Hematopoietic multipotent progenitor cell (in vitro differentiated cells): ENCODE results near the gene CDK5RAP2. TPM values are rescaled to one million over a fixed set of nuclear protein-coding genes. Genes with fewer than 3 reads are reported as not detected.

ENCODE experiments used
- DNase-seq, 3 donors: peaks; one replicate each; pipeline ENCODE4 v3.0.0-alpha.2; 2011 to 2015; ENCODE audit warnings: low read depth in 2 of 3, low spot score in 2 of 3
- total RNA-seq: library from RNA; depleted of rRNA; stranded (reverse); fragments of >200 nt; gene quantifications from one replicate; pipeline ENCODE4 v1.2.3, GENCODE V29; 2012

CDK5RAP2 gene
- total RNA-seq, 1 donor: 25.0 TPM

DNA sequence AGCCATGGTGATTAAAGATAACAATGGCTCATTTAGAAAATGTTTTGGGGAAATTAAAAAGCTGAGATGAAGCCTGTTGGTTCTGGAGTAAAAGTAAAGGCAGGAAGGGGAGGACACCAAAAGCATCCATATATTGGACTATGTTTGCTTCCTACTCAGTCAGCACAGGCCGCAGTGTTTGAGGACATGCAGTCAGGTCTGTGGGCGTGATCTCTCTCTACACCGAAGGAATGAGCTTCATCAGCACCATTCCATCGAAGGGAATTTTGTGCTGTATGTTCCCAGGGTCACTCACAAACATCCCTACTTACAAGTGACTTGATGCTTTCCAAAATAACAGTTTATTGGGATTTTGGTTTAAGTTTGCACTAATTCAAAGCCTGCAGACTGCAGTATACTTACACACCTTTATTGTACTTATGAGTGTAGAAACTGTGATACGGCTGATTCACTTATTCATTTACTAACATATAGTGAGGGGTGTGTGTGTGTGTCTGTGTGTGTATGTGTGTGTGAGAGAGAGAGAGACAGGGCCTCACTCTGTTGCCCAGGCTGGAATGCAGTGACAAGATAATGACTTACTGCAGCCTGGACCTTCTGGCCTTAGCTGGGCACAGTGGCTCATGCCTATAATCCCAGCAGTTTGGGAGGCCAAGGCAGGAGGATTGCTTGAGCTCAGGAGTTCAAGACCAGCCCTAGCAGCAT, 13.4 kb upstream of the CDK5RAP2 start:
- DNase-seq: no peak

DNA sequence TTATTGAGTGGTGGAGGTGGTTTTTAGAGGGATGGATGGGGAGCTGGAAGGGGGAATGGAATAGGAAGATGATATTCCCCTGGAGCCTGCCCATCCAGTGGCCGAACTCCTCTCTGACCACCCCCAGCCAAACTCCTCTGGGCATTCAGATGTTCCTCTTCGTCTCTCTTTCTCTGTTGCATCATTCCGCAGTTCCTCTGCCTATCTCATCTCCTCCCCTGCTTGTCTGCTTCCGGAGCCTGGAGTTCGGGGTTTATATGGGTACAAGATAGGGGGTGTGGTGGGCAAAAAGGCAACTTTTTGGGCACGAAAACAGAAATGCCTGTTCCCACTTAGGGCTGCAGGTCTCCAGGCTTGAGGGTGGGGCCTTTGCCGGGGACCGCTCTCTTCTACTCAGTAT, 12.2 kb upstream of the CDK5RAP2 start:
- DNase-seq: no peak

DNA sequence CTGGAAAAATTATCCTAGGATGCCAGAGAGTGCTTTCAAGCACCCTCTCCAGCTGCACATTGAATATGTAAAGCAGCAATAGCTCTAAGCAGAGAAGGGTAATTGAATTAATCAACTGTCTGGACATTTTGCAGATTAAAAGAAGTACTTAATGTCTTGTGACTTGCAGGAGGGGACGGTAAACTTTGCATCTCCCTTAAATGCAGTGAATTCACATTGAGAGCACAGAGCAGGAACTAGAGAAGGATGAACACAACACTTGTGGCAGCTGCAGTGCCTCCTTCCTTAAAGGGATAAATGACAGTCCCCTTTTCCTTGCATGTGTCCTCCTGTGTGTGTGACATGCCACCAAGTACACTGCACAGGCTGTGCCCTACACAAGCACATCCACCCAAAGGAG, 7.4 kb upstream of the CDK5RAP2 start:
- DNase-seq: no peak

DNA sequence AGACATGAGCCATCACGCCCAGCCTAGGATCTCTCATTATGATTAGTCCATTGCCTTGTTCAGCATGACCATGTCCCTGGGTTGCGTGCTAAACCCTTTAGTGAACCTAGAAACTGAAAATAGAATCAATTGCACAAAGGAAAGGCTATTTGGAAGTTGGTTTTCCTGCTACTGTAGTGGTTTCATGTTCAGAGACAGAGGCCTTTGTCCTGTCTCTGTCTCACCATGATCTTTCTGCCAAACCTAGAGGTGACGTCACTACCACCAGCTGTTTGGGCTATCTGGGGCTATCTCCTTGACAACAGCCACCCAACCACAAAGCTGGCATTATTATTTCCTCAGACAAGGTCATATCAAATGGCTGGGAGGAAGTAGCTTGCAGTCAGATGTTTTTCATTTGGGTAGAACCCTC, 4.0 kb upstream of the CDK5RAP2 start:
- peak in 2 of 3 donors; percentile 94 to 97 for DNase-seq

DNA sequence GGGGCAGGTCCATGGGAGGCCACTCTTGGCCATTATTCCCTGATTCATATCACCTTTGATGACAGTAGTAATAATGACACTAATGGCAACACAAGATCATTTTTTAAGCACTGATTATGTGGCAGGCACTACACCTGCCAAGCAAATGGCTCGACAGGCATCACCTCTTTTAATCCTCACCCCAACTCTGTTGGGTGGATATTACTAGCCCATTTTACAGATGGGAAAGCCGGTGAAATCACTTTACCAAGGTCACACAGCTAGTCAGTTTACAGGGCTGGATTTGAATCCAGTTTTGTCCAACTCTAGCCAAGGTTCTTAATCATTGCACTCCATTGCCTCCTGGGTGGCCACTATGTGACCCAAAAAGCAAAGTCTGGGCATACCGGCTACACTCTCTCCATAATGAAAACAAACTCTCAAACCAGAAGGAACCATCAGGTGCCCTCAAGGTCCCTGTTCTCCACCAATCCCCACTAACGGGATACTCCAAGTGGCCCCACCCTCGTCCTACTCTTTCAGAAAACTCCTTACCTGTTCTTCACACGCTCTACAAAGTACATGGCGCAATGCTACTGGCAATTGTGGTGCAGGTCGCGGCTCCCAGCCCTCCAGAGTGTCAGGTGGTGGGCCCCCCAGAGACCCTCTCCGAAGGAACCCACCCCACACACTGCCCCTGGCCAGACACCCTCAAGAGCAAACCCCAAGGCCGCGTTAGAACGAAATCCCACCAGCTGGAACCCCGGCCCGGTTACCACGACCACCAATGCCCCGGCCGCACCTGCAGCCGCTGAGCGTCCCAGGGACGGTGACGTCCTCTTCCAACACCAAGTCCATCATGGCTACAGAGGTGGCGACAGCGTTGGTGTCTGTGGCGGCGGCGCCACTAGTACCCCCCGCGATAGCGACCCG, 572 bp downstream of the CDK5RAP2 start:
- DNase-seq: no peak

DNA sequence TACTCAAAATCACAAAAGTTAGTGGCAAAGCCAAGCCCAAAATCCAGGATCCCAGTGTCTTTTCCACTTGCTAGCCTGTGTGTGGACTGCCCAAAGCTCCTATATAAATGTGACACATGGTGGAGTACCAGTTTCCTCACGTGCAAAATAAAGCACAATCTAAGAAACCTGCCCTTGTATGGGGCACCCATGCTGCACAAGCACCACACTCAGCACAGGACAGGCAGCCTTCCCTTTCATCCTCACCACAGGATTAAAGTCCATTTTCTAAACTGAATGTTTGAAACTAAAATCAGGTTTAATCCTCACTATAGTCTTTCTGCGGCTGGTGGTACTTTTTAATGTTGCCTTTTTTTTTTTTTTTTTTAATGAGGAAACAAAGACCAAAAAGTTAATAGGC, 5.5 kb downstream of the CDK5RAP2 start:
- no peak for DNase-seq

DNA sequence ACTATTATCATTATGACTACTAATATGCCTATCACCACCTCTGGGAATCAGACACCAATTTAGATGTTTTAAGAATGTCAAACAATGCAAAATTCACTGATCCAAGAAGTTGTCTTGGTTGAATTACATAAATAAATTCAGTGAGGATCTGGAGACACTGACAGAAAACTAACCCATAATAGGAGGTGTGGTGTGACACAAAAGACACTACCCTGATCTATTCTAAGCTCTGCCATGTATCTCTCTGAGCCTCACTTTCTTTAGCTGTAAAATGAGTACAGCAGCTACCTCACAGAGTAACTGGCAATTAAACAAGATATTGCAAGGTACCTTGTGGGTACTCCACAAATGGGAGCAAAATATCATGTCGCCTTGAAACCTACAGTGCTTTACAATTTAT, 7.5 kb downstream of the CDK5RAP2 start:
- DNase-seq: no peak

DNA sequence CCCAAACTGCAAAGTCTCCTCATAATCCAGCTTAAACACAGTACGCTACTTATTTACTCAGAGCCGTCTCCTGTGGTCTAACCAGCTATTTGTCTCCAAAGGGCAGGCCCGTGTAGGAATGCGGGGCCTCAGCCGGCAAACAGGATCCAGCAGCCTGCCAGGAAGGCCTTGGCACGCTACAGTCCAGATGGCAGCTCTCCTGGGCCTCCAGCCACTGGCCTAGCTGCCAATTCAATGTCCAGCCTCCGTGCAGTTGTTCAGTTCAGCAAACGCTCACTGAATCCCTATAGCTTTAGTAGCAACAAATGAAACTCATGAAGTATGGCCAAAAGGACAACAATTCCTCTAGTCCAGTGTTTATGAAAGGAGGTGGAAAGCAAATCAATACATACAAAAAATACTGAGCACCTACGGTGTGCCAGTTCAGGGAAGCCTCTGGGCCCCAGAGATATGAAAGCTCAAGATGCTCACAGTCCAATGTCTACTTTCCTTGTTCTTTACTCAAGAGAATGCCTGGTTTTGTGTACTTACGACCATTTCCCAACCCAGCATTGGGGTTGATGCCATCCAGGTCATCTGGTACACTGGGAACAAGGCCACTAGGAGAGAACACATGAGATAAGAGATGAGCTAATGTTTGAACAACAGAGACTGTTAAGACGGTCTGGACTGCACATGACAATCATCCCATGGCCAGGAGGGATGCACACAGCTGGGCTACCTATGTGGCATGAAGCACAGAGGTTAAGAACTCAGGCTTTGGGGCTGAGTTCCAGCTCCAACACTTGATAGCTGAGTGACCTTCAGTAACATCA, 8.3 kb downstream of the CDK5RAP2 start:
- no peak for DNase-seq

DNA sequence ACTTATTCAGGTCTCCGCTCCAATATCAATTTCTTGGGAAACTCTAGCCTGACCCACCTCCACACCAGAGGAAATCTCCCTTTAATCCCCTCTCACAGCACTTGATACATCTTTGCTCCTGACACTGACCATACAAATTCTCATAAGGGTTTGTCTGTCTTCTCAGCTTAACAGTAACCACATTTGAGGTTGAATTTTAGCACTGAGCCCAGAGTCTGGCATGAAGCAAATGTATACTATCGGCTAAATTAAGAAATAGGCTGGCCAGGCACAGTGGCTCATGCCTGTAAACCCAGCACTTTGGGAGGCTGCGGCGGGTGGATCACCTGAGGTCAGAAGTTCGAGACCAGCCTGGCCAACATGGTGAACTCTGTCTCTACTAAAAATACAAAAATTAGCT, 9.7 kb downstream of the CDK5RAP2 start:
- DNase-seq: no peak

DNA sequence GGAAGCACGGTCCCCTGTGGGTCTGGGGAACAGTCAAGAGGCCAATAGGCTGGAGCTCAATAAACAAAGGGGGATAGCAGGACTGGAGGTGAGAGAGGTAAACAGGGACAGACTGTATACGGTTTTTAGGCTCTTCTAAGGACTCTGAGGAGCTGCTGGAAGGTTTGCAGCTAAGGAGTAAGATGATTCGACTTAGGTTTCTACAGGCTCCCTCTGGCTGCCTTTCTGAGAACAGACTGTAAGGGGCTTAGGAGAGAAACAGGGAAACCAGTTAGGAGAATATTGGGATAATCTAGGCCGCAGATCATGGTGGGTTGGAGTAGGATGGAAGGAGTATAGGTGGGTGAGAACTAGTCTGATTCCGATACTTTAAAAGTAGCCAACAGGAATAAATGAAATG, 10.4 kb downstream of the CDK5RAP2 start:
- DNase-seq: no peak

DNA sequence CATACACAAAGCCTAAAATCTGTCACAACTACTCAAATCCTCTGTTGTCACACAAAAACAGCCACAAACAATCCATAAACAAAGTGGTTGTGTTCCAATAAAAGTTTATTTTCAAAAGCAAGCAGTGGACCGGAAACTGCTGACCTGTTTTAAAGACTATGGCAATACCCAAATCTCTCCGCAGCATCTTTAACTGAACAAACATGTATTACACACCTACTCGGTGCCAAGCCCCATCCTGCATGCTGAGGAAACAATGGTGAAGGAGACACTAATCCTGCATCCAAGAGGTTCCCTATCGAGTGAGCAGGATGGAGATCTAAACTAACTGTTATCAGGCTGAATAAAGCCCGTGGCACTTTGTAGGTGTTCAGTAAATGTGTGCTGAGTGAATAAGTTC, 11.2 kb downstream of the CDK5RAP2 start:
- DNase-seq: no peak

DNA sequence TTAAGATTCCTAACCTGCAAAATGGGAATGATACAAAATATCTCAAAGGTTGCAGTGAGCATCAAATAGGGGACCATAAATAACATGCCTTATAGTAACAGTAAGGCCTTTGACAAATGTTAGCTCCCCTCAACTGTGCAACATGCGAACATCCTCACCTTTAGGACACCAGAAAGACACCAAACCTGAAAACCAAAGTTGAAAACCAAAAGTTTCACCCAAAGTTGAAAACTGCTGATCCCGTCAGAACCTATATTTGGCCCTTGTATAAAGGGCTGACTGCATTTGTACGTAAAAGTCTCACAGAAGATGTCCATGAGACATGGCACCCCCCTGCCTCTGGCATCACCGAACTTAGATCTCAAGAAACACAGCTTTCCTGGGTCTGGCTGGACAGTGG, 12.1 kb downstream of the CDK5RAP2 start:
- DNase-seq: no peak

DNA sequence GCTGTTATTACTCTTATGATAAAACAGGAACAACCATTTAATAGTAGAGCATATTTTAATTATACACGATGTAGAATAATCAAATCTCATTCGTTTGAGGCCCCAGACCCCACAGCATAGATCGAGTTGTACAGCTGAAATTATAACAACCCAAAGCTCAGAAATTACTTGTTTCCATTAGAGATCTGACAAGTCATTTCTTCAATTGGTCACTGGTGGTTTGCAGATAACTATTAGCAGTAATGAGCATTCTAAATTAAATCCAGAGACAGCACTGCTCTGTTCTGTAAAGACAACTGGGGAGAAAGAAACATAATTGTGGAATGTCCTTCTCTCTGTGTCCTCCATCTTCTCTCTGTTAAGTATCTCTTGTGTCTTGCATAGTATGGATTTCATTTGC, 12.9 kb downstream of the CDK5RAP2 start:
- DNase-seq: no peak

DNA sequence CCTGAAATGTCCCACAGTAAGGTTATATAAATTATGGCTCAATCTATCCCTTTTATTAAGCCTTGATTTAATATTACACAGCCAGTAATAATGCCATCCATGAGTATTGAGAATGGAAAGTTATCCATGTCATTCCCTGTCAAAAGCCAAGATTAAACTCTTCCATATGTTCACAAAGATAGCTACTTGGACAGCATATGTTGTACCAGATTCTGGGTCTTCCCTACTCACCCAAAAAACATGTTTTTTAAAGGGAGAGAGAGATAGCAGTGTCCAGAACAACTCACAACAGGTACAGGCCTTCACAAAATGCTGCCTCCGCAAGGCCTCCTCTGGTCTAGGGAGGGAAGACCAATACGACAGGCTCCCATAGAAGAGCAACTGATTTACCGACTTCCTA, 15.4 kb downstream of the CDK5RAP2 start:
- no peak for DNase-seq

DNA sequence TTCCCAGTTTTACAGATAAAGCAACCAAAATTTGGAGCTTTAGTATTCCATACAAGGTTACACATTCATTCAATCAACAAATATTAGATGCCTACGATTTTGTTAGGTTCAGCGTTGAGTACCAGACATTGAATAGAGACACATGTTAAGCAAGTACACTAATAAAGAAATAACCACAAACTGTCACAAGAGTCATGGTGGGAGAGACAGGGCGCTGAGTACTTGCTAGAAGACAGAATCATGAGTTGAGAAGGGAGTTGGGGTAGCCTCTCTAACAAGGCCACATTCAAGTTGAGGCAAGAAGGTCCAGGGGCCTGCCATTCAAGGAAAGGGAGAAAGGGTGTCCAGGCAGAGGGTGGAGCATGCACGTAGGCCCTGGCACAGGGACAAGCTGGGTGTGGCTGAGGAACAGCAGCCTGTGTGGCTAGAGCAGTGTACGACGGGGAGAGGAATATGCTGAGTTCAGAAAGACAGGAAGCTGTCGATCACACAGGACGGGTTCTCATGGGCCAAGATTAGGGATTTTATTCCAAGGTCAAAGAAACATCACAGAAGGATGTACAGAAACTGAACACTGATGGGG, 17.0 kb downstream of the CDK5RAP2 start:
- peak in 1 of 3 donors; percentile 45 for DNase-seq

DNA sequence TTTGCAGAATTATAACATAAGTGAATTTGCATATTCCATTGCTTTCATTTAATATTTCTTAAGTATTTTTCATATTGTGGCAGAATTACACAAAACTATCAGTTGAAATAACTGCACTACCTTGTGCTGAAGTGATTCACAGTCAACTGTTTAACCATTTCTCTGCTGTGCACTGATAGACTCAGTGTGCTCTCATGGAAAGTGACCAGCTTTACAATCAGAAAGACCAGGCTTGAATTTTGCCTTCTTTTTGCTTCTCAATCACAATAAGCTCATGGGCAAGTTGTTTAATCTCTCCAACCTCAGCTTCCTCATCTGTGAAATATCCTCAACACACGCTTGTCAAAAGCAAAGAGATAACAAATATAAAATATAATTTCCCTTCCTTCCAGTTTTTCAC, 18.3 kb downstream of the CDK5RAP2 start:
- peak in 1 of 3 donors; percentile 64 for DNase-seq

DNA sequence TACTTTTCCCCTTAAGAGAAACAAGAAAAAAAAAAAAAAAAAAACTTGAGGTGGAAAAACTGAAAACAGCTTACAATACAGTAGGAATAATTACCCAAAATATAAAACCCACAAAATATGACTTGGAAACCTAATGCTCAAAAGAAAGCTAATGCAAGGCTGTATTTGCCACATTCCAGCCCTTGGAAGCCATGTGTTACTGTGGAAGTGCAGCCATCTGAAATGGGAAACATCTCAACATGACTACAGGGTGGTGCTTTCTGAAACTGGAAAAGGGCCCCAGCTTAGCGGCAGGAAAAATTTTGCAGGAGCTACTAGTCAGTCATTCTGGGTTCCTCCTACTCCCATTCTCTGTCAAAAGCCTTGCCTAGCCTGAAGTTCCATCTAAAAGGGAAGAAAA, 20.4 kb downstream of the CDK5RAP2 start:
- DNase-seq: no peak

DNA sequence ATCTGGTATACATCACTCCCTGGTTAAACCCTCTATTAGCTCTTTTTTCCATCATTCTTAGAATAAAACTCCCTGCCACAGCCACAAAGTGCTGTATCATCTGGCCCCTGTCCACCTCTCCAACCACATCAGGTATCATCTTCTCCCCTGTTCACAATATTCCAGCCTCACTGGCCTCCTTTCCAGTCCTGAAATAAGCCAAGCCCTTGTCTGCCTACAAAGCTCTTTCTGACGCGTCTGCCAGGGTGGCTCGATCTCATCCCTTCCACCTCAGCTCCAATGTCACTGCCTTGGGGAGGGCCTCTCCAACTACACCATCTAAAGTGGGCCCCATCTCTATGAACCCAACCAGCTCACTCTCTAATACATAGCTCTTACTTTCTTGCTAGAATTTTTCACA, 21.5 kb downstream of the CDK5RAP2 start:
- no peak for DNase-seq

DNA sequence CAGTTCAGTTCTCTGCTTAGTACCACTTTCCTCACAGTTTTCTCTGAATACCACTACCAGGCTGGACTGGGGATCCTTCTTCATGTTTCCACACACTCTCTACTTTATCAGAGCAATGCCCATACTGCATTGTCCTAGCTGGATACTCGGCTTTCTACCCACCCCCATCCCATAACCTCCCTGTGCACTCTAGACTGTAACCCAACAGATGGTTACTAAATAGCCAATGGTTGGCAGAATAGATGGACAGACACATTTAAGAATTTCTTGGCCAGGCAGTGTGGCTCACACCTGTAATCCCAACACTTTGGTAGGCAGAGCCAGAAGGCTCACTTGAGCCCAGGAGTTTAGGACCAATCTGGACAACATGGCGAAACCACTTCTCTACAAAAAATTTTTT, 22.8 kb downstream of the CDK5RAP2 start:
- DNase-seq: no peak

DNA sequence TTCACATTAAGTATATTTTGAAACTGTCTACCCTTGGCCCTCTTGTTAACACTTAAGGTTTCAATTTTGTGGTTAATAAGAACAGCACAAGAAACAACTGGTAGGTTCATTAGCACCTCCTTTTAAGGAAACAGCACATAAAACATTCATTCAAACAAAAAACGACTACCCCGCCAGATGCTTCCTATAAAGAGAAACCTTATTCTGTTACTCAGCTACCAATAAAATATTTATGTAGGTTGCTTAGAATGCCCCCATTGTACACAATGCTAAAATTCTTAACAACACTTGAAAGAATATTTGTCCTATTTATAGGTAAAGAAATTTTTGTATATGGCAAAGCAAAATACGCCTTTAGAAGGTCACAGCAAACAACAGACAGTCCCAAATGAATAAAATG, 23.2 kb downstream of the CDK5RAP2 start:
- peak in 2 of 3 donors; percentile 68 to 93 for DNase-seq

DNA sequence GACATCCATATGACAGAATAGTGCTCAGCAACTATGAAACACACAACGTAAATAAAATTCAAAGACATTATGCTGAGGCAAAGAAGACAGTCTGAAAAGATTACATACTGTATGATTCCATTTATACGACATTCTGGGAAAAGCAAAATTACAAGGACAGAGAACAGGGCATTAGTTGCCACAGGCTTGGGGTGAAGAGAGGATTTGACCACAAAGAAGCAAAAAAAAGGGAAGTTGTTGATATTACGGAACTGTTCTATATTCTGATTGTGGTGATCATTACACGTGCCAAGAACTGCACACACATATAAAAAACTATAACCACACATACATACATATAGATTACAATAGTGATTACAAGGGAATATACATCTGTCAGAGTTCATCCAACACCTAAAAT, 24.1 kb downstream of the CDK5RAP2 start:
- DNase-seq: peak in 2 of 3 donors; percentile 61 to 87
